Non-pigmented ciliary epithelial cell (primary cell): Measurements from ENCODE around the gene LGALS1.

Source experiments
- DNase-seq: peaks from one replicate; pipeline ENCODE4 v3.0.0-alpha.2; 2010; ENCODE audit warnings: low read depth

The LGALS1 gene

GRCh38 chr22:37725551-37726240 lies 50.3 kb downstream of the LGALS1 start:
- no peak for DNase-seq

GRCh38 chr22:37726241-37726887 lies 50.9 kb downstream of the LGALS1 start:
- no peak for DNase-seq

- no peak for DNase-seq
Measured at GRCh38 chr22:37728620-37729019, 53.2 kb downstream of the LGALS1 start.
